OCI-LY3 (cell line): ENCODE data around the gene TULP1.

Experiments used
- EZH2phosphoT487 ChIP-seq: fragments of 200-600 bp; shearing (Covaris generic); IDR thresholded peaks from 2 replicates; pipeline ENCODE4 v1.6.1; 2018; ENCODE audit warnings: antibody characterized with exemption, mixed run types, low read depth
- TF ChIP-seq, protein P1 (sequence below): fragments of 200-600, 300-600 bp; sonication (generic); IDR thresholded peaks from 2 replicates; pipeline ENCODE4 v1.5.1; 2014; ENCODE audit warnings: antibody characterized with exemption, low read length, low read depth

DNA sequence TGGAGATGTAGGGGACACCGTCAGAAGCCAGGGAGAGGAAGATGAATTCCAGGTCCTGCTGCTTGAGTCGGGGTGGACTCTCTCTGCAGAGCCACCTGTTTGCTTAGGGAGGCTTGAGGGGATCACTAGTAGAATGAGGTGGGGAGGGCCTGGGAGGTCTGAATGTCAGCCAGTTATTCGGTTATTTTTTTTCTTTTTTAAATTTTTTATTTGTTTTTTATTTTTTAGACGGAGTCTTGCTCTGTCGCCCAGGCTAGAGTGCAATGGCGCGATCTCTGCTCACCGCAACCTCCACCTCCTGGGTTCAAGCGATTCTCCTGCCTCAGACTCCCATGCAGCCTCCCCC lies 24.2 kb downstream of the TULP1 start:
- TF ChIP-seq, protein P1, sequence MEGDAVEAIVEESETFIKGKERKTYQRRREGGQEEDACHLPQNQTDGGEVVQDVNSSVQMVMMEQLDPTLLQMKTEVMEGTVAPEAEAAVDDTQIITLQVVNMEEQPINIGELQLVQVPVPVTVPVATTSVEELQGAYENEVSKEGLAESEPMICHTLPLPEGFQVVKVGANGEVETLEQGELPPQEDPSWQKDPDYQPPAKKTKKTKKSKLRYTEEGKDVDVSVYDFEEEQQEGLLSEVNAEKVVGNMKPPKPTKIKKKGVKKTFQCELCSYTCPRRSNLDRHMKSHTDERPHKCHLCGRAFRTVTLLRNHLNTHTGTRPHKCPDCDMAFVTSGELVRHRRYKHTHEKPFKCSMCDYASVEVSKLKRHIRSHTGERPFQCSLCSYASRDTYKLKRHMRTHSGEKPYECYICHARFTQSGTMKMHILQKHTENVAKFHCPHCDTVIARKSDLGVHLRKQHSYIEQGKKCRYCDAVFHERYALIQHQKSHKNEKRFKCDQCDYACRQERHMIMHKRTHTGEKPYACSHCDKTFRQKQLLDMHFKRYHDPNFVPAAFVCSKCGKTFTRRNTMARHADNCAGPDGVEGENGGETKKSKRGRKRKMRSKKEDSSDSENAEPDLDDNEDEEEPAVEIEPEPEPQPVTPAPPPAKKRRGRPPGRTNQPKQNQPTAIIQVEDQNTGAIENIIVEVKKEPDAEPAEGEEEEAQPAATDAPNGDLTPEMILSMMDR, result no peak
- TF ChIP-seq EZH2phosphoT487, result no peak
